GM21526 (cell line): Measurements from ENCODE around the gene PARP9.
A peak's percentile ranks its signal among the peaks of the same experiment; 100 is the strongest.
"Not testable (repeated sequence)": the region's sequence is repeated elsewhere in the genome, so short reads cannot be mapped to it uniquely, and the experiment has no call there.

Experiments
- ATAC-seq: cut with Tn5 transposase; IDR thresholded peaks from one replicate; pipeline ENCODE4 v1.9.1; 2021; ENCODE audit warnings: moderate library complexity; ENCODE audit not compliant: unreplicated experiment, low FRiP score

PARP9 gene

DNA sequence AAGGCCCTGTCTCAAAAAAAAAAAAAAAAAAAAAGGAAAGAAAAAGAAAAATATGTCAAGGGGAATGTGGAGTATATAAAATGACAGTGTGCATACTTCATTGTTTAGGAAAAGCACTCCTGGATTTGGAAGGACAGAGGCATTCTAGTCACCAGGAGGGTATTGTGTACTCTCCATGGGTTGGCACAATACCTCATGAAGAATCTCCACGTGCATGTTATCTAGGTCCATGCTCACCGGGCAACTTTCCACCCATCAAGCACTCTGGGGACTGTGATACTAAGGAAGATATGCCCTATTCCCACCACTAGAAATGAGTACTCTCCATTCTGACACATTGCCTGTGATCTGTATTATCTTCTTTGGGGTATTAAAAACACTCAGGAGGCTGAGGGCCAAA, 33.9 kb downstream of the PARP9 start:
- ATAC-seq, result no peak

DNA sequence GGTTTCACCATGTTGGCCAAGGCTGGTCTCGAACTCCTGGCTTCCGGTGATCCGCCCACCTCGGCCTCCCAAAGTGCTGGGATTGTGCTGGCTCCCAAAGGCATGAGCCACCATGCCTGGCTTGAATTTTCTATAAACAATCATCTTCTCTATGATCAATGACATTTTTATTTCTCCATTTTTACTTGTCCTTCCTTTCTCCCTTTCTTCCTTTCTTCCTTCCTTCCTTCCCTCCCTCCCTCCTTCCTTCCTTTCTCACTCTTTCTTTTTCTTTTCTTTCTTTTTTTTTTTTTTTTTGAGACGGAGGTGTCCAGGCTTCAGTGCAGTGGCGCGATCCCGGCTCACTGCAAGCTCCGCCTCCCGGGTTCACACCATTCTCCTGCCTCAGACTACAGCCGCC, 40.8 kb downstream of the PARP9 start:
- no peak for ATAC-seq

DNA sequence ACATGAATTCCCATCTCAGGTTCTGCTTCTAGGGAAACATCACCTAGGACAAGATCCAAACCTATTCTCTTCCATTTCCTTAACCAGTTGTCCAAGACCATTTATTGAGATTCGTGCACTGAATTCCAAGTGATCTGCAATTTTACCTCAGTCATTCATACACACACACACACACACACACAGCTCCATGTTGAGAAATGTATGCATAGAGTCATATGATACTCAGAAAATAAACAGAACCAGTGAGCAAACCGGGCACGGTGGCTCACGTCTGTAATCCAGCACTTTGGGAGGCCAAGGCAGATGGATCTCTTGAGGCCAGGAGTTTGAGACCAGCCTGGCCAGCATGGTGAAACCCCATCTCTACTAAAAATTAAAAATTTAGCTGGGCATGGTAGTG, 43.2 kb downstream of the PARP9 start:
- no peak for ATAC-seq

DNA sequence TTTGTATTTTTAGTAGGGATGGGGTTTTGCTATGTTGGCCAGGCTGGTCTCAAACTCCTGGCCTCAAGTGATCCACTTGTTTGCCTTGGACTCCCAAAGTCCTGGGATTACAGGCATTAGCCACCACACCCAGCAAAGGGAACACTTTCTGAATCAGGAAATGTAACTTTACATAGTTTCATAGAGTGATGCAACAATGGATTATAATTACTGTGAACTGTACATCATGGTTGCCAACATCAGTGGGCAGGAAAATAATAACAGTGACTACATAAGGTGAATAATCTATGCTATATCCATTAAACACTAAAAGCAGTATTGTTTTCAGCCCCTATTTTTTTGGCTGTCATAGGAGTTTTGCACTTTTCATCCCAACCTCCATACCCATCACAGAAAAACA, 44.4 kb downstream of the PARP9 start:
- ATAC-seq, result no peak

DNA sequence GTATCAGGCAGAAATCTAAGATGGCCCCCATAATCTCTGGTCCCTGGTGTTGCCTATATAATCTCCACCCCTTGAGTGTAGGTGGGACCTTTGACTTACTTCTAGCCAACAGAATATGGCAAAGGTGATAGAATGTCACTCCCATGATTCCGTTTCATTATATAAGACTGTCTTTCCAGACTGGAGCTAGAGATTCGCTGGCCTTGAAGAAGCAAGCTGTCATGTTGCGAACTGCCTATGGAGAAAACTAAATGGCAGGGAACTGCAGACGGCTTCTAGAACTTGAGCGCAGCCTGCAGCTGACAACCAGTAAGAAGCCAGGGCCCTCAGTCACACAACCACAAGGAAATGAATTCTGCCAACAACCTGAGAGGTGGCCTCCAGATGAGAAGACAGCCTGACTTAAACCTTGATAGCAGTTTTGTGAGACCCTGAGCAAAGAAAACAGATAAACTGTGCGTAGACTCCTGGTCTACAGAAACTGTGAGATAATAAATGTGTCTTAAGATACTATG, 47.2 kb downstream of the PARP9 start:
- no peak for ATAC-seq

DNA sequence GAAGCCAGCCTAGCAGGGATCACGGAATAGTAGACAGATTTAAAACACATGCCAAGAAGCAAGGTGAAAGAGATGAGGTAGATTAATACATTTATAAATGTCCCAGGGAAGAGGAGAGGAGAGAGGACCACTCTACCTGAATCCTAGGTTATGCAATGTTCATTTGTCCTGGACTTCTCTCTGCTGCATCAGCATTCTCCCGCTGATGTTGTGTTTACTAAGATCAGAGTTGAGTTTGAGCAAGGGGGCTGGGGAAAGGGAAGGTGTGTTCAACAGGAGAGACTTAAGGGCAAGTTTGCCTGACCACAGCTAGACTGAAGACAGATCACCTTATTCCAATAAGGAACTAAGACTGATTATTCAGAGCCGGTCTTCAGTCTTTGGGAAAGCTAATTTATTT, 48.2 kb downstream of the PARP9 start:
- ATAC-seq, result no peak

DNA sequence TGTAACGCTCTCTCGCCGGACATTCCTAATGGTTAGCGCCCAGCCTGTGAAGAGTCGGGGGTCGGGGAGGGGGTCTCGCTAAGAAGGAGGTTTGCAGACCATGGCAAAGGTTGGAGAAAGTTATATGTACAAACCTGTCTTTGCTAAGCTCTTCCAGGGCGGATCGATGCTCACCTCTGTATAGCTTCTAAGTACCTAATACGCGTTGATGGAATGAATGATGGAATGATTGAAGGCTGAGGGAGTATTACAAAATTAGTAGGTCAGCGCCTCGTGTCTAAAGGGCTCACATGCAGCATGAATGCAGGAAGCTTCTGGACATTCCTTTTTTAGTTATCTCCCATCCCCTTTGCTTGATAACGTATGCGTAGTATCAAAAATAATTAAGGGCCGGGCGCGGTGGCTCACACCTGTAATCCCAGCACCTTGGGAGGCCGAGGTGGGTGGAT, 49.1 kb downstream of the PARP9 start:
- no peak for ATAC-seq

DNA sequence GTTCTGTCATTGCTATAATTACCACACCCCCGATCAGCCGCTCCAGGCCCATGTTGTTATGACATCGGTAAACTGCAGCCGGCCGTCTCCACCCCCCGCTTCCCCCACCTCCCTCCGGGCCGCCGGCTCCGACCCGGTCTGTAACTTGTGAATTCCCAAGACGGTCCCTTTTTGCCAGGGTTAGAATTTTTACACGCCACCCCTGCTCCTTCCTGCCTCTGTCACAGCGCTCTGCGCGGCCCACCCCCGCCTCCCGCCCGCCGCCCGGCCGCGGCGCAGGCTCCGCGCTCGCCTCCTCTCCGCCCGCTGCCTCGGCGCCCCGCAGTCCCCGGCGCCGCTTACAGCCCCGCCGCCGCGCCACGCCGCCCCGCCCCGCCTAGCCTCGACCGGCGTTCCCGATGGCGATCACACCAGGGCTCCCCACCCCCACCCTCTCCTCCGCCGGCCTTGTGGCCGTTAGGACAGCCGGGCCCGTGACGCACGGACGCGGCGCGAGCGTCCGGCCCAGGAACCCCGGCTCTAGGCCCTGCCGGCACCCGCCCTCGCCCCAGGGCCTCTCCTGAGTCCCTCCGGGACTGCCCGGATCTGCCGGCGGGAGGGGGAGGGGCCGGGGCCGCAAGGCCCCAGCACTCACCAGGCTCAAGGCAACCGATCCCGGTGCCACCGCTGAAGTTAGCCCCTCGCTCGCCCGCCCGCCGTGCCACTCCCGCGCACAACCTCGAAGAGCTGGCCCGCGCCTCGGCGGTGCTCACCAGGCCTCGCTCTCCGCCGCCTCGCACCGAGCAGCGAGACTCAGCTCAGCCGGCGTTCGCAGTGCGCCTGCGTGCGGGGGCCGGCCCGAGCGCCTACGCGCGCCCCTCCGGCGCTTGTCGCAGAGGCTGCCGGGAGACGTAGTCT, 49.7 kb downstream of the PARP9 start, which contains the start of gene KPNA1:
Gene KPNA1, minus strand, starts transcription at position 817 of the 897 bp plus-strand sequence. CDS start 18,374 bp downstream, outside the sequence.
- peak; percentile 88 for ATAC-seq

DNA sequence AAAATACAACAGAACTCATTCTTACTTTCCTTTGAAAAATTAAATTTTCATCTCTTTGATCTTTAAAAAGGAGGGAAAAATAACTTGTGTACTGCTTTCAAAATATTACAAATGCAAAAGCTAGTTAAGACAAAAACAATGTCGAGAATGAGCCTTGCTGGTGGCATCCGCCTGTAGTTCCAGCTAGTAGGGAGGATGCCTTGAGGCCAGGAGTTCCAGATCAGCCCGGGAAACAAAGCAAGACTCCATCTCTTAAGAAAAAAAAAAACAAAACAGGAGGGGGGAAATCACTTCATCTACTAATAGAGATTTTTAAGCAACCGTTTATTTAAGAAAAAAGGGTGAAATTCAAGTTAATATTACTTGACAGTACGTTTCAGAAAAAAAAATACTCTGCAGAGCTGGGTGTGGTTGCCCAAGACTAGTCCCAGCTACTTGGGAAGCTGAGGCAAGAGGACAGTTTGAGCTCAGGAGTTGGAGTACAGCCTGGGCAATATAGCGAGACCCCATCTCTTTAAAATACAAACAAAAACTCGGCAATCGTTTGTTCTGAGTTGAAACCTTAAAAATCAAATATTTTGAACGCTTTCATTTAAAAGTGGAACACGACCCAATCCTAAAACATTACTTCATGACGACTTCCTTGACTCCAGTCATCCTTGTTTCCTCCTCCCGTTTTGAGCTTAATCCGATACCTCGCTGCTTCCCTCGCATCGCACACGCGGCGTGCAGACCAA, 50.5 kb downstream of the PARP9 start:
- ATAC-seq, result no peak

DNA sequence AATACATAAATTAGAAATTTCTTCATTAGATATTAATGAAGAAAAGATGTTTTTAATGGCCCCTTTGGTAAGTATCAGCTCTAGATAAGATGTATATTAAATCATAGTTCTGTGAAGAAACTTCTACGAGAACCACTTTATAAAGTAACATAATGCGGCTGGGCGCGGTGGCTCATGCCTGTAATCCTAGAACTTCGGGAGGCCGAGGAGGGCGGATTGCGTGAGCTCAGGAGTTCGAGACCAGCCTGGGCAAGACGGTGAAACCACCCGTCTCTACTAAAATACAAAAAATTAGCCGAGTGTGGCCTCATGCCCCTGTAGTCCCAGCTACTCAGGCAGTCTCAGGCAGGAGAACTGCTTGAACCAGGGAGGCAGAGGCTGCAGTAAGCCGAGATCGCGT, 51.8 kb downstream of the PARP9 start:
- no peak for ATAC-seq

DNA sequence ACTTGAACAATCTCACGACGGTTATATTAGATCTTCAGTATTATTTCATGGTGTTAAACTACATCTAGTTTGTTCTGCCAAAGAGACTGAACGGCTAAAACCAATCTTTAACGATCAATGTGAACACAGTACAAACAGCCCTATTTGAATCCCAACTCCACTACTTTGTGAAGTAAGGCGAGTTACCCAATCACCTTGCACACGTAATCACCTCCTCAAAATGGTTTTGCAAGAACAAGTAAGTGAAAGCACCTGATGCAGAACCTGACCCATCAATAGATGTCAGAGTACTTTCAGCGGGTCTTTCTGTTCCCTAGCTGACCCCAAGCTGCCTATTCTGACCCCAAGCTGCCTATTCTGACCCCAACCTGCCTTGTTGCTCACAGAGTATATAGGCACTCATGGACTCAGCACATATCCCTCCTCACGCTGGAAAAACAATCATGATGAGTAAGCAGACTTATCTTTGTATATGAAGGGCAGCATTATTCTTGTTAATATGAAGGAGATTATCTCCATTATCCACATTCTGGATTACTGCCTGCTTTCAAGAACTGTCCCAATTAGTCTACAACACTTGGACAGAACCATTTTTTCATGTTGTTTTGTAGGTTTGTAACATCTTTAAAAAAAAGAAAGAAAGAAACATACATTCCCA, 53.1 kb downstream of the PARP9 start:
- no peak for ATAC-seq

DNA sequence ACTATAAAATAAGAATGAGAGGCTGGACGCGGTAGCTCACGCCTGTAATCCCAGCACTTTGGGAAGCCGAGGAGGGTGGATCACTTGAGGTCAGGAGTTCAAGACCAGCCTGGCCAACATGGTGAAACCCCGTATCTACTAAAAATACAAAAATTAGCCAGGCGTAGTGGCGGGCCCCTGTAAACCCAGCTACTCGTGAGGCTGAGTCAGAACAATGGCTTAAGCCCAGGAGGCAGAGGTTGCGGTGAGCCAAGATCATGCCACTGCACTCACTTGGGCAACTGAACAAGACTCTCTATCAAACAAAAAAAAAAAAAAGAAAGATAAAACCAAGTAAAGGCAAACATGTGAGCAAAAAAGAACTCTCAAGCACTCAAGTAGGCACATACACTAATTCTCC, 55.2 kb downstream of the PARP9 start:
- ATAC-seq, result not testable (repeated sequence)

DNA sequence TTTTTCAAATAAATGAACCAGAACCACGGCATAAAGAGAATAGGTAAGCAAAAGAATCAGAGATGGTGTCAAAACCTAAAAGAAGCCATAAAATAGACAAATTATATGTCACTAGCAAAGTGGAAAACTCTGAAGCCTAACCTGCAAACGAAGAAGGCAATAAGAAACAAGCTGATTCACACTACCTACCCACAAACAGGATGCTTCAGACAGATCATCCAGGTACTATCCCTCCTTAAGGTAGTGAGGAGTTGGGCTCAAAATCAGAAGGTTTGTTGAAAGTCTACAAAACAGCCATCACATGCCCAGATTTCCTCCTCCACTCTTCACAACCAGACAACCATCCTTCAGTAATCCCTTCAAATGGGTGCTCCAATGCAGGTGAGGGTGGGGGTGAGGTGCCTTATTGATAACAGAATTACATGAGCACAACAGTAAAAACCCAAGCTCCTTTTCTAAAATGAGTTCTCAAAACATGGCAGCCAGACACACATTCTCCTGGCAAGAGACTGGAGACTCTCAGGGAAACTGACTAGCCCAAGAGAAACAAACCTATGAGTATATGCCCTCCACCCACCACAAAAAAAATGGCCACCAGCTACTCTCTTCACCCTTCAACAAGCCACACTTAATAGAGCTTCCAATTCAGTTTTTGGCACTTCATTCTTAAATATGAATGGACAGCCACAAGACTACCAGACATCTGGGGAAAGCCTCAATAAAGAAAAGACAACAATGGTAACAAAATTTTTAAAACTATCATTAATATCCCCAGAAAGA, 55.8 kb downstream of the PARP9 start:
- ATAC-seq, result no peak

DNA sequence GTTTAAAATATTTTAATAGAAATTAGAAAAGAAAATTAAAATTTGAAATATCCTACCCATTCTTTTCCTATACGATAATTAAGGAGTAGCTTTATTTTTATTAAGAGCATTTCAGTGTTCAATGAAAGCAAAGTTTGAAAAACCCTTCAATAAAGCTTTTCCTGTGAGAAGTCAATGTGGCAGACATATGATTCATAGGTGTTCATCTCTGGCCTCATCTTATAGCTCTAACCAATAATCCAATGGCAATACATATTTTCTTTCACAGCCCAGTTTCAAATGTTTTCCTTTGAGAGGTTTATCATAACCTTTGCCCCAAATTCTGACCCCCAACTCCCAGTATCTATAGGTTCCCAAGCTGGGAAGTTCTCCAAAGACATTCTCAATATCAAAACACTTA, 57.6 kb downstream of the PARP9 start:
- no peak for ATAC-seq

DNA sequence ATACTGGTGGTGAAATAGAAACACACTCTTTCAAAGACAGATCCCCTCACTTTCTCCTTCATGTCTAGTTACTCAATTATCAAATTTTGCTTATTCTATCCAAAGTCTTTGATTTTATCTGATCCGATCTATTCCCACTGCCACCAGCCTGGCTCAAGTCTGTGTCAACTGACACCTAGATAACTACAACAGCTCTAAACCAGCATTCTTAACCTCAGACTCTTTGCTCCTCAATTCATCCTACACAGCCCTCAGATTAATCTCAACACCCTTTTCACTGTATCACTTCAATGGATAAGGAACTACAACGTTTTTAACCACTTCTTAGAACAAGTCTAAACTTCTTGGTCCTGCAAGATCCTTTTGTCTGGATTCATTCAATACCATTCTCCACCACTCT, 58.4 kb downstream of the PARP9 start:
- ATAC-seq, result no peak

DNA sequence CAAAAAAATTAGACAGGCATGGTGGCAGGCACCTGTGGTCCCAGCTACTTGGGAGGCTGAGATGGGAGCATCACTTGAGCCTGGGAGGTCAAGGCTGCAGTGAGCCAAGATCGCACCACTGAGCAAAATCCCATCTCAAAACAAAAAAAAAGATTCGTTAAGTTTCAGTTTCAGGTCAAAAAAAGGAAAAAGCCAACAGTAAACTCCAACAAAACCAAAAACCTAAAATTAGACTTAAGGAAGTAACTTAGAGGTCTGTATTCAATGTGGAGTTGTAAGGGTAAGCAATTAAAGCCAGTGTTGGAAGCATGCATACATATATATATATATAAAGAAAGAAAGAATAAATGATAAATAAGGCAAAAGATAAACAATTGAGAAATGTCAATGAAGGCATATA, 61.2 kb downstream of the PARP9 start:
- no peak for ATAC-seq

DNA sequence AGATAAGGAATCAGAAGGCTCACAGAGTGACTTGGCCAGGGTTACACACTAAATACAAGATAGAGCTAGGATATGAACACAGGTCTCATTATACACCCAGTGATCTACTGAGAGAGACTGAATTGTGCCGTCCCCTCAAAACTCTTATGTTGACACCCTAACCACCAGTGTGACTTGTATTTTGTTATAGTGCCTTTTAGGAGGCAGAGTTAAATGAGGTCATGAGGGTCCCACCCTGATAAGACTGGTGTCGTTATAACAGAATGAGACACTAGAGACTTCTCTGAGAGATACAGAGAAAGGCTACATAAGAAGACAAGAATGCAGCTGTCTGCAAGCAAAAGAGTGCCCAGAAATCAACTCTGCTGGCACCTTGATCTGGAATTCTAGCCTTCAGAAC, 62.0 kb downstream of the PARP9 start:
- no peak for ATAC-seq

DNA sequence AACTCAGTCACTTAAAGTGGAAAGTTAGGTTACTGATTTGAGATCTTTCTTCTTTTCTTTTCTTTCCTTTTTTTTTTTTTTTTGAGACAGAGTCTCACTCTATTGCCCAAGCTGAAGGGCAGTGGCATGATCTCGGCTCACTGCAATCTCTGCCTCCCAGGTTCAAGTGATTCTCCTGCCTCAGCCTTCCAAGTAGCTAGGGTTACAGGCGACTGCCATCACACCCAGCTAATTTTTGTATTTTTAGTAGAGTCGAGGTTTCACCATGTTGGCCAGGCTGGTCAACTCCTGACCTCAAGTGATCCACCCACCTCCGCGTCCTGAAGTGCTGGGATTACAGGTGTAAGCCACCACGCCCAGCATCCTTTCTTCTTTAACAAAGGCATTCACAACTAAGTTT, 63.1 kb downstream of the PARP9 start:
- ATAC-seq, result not testable (repeated sequence)

DNA sequence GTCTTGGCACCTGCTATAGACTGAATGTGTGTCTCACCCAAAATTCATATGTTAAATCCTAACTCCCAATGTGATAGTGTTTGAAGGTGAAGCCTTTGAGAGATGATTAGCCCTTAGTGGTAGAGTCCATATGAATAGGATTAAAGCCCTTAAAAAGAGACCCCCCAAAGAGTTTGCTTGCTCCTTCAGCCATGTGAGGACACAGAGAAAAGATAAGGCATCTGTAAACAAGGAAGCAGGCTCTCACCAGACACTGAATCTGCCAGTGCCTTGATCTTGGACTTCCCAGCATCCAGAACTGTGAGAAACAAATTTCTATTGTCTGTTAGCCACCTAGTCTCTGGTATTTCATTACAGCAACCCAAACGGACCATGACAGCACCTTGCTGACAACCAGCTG, 65.9 kb downstream of the PARP9 start:
- ATAC-seq, result no peak

DNA sequence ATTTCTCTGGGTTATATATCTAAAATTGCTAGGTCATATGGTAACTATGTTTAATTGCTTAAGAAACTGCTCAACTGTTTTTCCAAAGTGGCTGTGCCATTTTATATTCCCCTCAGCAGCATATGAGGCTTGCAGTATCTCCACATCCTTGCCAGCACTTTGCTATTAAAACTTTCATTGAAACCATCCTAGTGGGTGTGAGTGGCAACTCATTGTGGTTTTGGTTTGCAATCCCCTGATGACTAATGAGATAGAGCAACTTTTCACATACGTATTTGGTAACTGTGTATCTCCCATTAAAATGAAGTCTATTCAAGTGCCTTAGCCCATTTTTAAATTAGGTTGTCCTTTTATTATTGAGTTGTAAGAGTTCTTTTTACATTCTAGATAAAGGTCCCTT, 66.7 kb downstream of the PARP9 start:
- peak; percentile 70 for ATAC-seq
